ENCODE results near the gene SON.
"Not testable (repeated sequence)": the region's sequence is repeated elsewhere in the genome, so short reads cannot be mapped to it uniquely, and the experiment has no call there.

SON gene

DNA sequence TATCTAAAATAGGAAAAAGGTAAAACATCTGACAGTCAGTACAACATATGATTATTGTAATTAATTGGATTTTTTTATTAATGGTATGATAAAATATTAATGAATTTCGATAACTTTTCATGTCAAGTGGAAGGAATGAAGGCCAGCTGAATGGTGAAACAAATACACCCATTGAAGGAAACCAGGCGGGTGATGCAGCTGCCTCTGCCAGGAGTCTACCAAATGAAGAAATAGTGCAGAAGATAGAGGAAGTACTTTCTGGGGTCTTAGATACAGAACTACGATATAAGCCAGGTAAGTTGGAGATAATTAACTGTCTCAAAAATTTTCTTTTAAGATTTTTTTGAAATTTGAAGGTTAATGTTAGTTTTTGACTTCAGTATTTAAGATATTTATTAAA, 3.2 kb downstream of the SON start:
- peak; percentile 40 to 53 for DNase-seq

- DNase-seq, result no peak
Measured at GRCh38 chr21:33549848-33550771, 7.3 kb downstream of the SON start.

DNA sequence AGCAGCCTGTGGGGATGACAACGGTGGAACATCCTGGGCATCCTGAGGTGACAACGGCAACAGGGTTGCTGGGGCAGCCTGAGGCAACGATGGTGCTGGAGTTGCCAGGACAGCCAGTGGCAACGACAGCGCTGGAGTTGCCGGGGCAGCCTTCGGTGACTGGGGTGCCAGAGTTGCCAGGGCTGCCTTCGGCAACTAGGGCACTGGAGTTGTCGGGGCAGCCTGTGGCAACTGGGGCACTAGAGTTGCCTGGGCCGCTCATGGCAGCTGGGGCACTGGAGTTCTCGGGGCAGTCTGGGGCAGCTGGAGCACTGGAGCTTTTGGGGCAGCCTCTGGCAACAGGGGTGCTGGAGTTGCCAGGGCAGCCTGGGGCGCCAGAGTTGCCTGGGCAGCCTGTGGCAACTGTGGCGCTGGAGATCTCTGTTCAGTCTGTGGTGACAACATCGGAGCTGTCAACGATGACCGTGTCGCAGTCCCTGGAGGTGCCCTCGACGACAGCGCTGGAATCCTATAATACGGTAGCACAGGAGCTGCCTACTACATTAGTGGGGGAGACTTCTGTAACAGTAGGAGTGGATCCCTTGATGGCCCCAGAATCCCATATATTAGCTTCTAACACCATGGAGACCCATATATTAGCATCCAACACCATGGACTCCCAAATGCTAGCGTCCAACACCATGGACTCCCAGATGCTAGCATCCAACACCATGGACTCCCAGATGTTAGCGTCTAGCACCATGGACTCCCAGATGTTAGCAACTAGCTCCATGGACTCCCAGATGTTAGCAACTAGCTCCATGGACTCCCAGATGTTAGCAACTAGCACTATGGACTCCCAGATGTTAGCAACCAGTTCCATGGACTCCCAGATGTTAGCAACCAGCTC, 8.2 kb downstream of the SON start:
- no peak for DNase-seq

DNA sequence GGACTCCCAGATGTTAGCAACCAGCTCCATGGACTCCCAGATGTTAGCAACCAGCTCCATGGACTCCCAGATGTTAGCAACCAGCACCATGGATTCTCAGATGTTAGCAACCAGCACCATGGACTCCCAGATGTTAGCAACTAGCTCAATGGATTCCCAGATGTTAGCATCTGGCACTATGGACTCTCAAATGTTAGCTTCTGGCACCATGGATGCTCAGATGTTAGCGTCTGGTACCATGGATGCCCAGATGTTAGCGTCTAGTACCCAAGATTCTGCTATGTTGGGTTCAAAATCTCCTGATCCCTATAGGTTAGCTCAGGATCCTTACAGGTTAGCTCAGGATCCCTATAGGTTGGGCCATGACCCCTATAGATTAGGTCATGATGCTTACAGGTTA, 8.8 kb downstream of the SON start:
- DNase-seq, result no peak

DNA sequence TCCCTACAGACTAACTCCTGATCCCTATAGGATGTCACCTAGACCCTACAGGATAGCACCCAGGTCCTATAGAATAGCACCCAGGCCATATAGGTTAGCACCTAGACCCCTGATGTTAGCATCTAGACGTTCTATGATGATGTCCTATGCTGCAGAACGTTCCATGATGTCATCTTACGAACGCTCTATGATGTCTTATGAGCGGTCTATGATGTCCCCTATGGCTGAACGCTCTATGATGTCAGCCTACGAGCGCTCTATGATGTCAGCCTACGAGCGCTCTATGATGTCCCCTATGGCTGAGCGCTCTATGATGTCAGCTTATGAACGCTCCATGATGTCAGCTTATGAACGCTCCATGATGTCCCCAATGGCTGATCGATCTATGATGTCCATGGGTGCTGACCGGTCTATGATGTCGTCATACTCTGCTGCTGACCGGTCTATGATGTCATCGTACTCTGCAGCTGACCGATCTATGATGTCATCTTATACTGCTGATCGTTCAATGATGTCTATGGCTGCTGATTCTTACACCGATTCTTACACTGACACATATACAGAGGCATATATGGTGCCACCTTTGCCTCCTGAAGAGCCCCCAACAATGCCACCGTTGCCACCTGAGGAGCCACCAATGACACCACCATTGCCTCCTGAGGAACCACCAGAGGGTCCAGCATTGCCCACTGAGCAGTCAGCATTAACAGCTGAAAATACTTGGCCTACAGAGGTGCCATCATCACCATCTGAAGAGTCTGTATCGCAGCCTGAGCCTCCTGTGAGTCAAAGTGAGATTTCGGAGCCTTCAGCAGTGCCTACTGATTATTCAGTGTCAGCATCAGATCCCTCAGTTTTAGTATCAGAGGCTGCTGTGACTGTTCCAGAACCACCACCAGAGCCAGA, 9.5 kb downstream of the SON start:
- DNase-seq, result no peak

DNA sequence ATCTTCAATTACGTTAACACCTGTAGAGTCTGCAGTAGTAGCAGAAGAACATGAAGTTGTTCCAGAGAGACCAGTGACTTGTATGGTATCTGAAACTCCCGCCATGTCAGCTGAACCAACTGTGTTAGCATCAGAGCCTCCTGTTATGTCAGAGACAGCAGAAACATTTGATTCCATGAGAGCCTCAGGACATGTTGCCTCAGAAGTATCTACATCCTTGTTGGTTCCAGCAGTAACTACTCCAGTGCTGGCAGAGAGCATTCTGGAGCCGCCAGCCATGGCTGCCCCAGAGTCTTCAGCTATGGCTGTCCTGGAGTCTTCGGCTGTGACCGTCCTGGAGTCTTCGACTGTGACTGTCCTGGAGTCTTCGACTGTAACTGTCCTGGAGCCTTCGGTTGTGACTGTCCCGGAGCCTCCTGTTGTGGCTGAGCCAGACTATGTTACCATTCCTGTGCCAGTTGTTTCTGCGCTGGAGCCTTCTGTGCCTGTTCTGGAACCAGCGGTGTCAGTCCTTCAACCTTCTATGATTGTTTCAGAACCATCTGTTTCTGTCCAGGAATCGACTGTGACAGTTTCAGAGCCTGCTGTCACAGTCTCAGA, 10.3 kb downstream of the SON start:
- no peak for DNase-seq

- no peak for DNase-seq
Measured at GRCh38 chr21:33554236-33554981, 11.6 kb downstream of the SON start.

GRCh38 chr21:33554982-33555344, 12.1 kb downstream of the SON start:
- DNase-seq, result no peak

DNA sequence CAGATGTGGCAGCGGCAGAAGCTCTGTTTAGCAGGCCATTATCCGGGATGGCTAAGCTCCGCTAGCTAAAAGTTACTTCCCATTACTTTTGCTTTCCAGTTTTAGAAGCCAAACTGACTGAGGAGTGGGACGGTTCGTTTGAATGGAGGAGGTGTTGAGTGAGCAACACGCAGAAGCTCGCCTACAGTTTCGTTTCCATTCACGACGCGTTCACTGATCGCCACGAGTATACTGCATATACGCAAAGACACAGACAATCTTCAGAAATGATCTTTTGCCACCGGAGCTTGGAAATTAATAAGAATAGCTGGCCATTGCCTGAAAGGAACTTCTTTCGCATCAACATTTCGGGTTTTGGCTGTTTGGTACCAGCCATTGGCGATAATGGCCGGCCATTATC, 14.6 kb downstream of the SON start:
- DNase-seq, result no peak

GRCh38 chr21:33558777-33559421, 16.1 kb downstream of the SON start:
- no peak for DNase-seq

DNA sequence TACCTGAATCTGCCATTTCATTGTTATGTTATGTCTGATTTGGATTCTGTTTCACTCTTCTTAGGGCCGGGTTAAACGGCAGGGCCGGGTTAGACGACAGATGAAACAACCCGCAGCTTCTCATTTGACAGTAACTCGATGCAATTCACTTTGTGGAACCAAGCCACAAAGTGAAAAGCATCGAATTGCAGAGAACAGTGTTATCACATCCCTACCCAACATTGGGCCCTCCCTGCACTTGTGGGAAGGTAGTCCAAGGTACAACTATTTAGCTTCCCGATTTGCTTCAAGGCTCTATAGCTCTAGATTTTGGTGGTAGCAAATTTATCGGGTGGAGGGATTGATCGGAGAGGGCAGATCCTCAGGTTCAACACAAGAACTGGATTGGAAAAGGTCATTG, 17.0 kb downstream of the SON start:
- DNase-seq, result no peak

GRCh38 chr21:33560965-33561364, 18.1 kb downstream of the SON start:
- DNase-seq, result no peak

- no peak for DNase-seq
Measured at GRCh38 chr21:33561373-33561772, 18.5 kb downstream of the SON start.

DNA sequence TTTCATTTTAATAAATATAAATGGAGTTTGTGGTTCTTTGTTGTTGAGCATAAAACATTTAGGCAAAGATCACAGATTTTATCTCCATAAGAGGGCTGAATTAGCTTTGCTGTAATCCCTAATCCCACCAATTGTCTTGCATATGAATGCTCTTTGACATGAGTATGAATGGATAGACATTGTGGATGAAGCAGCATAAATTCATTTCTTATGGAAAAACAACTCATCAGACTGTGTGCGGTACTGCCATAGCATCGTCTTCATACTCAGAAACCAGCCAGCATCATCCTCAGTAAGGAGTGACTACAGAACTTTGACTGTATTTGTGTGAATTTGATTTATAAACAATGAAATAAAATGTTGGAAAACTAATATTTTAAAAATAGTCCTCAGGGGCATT, 19.6 kb downstream of the SON start:
- DNase-seq, result no peak

GRCh38 chr21:33566514-33566913, 23.7 kb downstream of the SON start:
- DNase-seq, result no peak

DNA sequence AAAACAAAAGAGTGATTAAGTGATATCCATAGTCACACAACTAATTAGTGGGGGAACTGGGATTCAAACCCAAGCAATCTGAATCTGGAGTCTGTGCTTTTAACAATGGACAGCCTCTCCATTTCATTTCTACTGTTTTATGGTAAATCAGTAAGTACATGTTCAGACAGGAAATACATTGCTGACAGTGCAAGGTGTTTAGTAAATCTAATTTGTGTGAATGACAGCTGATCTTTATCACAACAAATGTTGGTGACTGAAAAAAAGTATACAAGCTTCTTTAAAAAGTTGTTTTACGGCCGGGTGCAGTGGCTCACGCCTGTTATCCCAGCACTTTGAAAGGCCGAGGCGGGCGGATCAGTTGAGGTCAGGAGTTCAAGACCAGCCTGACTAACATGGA, 25.1 kb downstream of the SON start:
- DNase-seq, result no peak

DNA sequence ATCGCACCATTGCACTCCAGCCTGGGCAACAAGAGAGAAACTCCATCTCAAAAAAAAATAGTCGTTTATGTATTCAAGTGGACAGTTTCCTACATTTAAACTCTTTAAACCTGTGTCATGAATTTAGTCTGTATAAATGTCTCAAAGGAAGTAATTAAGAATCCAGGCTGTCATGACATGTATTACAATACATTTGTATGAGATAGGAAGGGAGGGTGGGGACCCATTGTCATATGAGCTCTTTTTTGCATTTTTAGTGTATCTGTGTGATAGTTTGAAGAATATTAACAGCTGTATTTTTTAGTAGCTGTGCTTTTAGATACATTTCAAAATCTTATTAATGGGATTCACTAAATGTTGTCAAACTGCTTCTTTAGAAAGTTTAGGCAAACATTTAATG, 25.6 kb downstream of the SON start:
- DNase-seq, result no peak

- DNase-seq, result no peak
Measured at GRCh38 chr21:33569991-33570390, 27.2 kb downstream of the SON start.

DNA sequence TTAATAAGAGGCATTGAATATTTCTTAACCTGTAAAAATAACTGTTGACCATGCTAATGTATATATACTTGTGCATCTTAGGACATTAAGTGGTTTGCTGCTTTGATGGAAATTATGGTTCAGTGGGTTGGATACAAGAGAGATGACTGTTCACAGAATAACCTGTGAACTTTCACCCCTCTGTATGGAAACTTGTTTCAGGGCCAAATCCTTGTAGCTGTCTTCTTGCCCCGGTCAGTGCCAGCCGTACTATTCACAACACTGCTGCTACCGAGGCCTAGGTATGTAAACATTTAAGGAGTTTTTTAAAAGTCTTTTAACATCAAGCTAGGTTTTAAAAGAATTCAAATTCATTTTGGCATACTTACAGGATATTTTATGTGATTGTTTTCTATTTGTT, 29.5 kb downstream of the SON start:
- no peak for DNase-seq

- DNase-seq, result not testable (repeated sequence)
Measured at GRCh38 chr21:33576741-33577141, 33.9 kb downstream of the SON start.

- DNase-seq, result no peak
Measured at GRCh38 chr21:33578214-33578613, 35.4 kb downstream of the SON start.
